Gastrocnemius medialis (tissue), 4 donors: ENCODE results near the gene HTR2A. TPM values are rescaled to one million over a fixed set of nuclear protein-coding genes. Genes with fewer than 3 reads are reported as not detected.
A peak's percentile ranks its signal among the peaks of the same experiment; 100 is the strongest.

Source experiments
- ATAC-seq, 2 donors: fragments of 150-250 bp; one replicate each; pipeline ENCODE4 v1.9.1; 2016
- DNase-seq, 2 donors: peaks; one replicate each; pipeline ENCODE4 v3.0.0-alpha.2; 2019
- H3K27ac ChIP-seq, 4 donors: fragments of 200-600 bp; sonication (generic); 1 replicate in 1 of 4; 2 replicates in 3 of 4; pipeline ENCODE4 v1.5.1; 2016 to 2018; ENCODE audit warnings: mild to moderate bottlenecking in 2 of 4, moderate library complexity in 1 of 4
- H3K27me3 ChIP-seq, 3 donors: fragments of 200-600 bp; sonication (generic) in 2 of 3; 1 replicate in 1 of 3; 2 replicates in 2 of 3; pipeline versions ENCODE4 v1.5.1 to v1.6.0; 2016 to 2019; ENCODE audit warnings: mild to moderate bottlenecking in 1 of 3, moderate library complexity in 1 of 3
- H3K36me3 ChIP-seq, 2 donors: fragments of 200-600 bp; sonication (generic) in 1 of 2; one replicate each; pipeline ENCODE4 v1.5.1; 2017 to 2018
- H3K4me1 ChIP-seq, 2 donors: fragments of 200-600 bp; sonication (generic) in 1 of 2; one replicate each; pipeline ENCODE4 v1.5.1; 2016 to 2017; ENCODE audit warnings: mild to moderate bottlenecking in 2 of 2
- H3K4me3 ChIP-seq, 4 donors: fragments of 200-600 bp; sonication (generic) in 3 of 4; 1 replicate in 1 of 4; 2 replicates in 3 of 4; pipeline ENCODE4 v1.5.1; 2016 to 2019; ENCODE audit warnings: mild to moderate bottlenecking in 2 of 4
- H3K9me3 ChIP-seq, 3 donors: fragments of 200-600 bp; sonication (generic) in 2 of 3; 1 replicate in 1 of 3; 2 replicates in 2 of 3; pipeline ENCODE4 v1.5.1; 2016 to 2019
- CTCF ChIP-seq, 5 experiments: fragments of 450-650 bp in 3 of 5; fragments of 200-600 bp in 2 of 5; sonication (generic) in 2 of 5; IDR thresholded peaks in 4 of 5; conservative IDR thresholded peaks in 1 of 5; 1 replicate in 4 of 5; 2 replicates in 1 of 5; pipeline ENCODE4 v1.5.1; 2016 to 2019; ENCODE audit warnings: antibody characterized with exemption in 5 of 5, mild to moderate bottlenecking in 3 of 5, moderate library complexity in 3 of 5
- POLR2A ChIP-seq, 2 donors: fragments of 450-650 bp; IDR thresholded peaks; one replicate each; pipeline ENCODE4 v1.6.1; 2017; ENCODE audit warnings: antibody characterized with exemption in 2 of 2, mild to moderate bottlenecking in 2 of 2, moderate library complexity in 2 of 2
- in situ Hi-C, 4 donors: fragments of 200-750 bp; cut with MboI; loops; one replicate each; pipeline versions ENCODE4 v1.15.0 to v1.8.0; 2017; ENCODE audit warnings: low sequenced_read_pairs in 4 of 4
- intact Hi-C: fragments of 100-400 bp; cut with DNase I; formaldehyde crosslinking; loops from one replicate; pipeline ENCODE4 v1.15.1; 2023; ENCODE audit warnings: low total_unique reads
- total RNA-seq, 4 donors: library from RNA; depleted of rRNA; stranded (reverse); fragments of >200 nt; gene quantifications; one replicate each; pipeline versions ENCODE4 v1.1.0 to v1.2.3, GENCODE V29; 2016

The HTR2A gene
- total RNA-seq, 4 donors from 2014 or later: 0.55 TPM; not detected in 3

- Histone ChIP-seq H3K4me1 (no peaks in the 10 kb centered on the region), H3K27ac (no peak overlapping the region), H3K9me3 (no peaks in the 10 kb centered on the region), H3K27me3 (no peaks in the 10 kb centered on the region), H3K4me3 (no peak overlapping the region), H3K36me3 (no peaks in the 10 kb centered on the region)
- in situ Hi-C loops: loop anchor here in 3 of 4 donors (5.0 to 25.0 kb wide), 3 partner anchors 928 to 940 kb away; no protein-coding TSS in a partner anchor
- TF ChIP-seq POLR2A (IDR thresholded peaks at IDR 0.05) (no peak), CTCF (IDR thresholded peaks at IDR 0.05 in 4 of 5, conservative IDR thresholded peaks at IDR 0.05 in 1 of 5) (no peak)
- no peak for ATAC-seq
- intact Hi-C loops: no loop called here
- no peak for DNase-seq
Measured at GRCh38 chr13:46834657-46835056, 62.2 kb downstream of the HTR2A start.

GRCh38 chr13:46831588-46832194 lies 65.2 kb downstream of the HTR2A start:
- H3K4me3 ChIP-seq: no peak overlapping the region
- intact Hi-C loops (loop anchor here (2.0 kb wide), 1 partner anchor 943 kb away; no protein-coding TSS in a partner anchor), in situ Hi-C loops (loop anchor here in 3 of 4 donors (5.0 to 25.0 kb wide), 3 partner anchors 931 to 943 kb away; no protein-coding TSS in a partner anchor)
- no peaks in the 10 kb centered on the region for H3K36me3 ChIP-seq
- no peak for DNase-seq
- H3K27me3 ChIP-seq: no peaks in the 10 kb centered on the region
- H3K9me3 ChIP-seq: no peaks in the 10 kb centered on the region
- no peak for TF ChIP-seq POLR2A (IDR thresholded peaks at IDR 0.05)
- TF ChIP-seq CTCF (IDR thresholded peaks at IDR 0.05 in 4 of 5, conservative IDR thresholded peaks at IDR 0.05 in 1 of 5): peak; percentile 28 to 65 (median 53)
- no peak for ATAC-seq
- no peaks in the 10 kb centered on the region for H3K4me1 ChIP-seq
- H3K27ac ChIP-seq: no peak overlapping the region

GRCh38 chr13:46830405-46831005 lies 66.3 kb downstream of the HTR2A start:
- Histone ChIP-seq H3K4me3 (no peak overlapping the region), H3K4me1 (no peaks in the 10 kb centered on the region), H3K27me3 (no peaks in the 10 kb centered on the region), H3K9me3 (no peaks in the 10 kb centered on the region), H3K36me3 (no peaks in the 10 kb centered on the region), H3K27ac (no peak overlapping the region)
- no peak for TF ChIP-seq CTCF (IDR thresholded peaks at IDR 0.05 in 4 of 5, conservative IDR thresholded peaks at IDR 0.05 in 1 of 5)
- DNase-seq (no peak), ATAC-seq (no peak)
- intact Hi-C loops: loop anchor here (2.0 kb wide), 1 partner anchor 944 kb away; no protein-coding TSS in a partner anchor
- in situ Hi-C loops: loop anchor here in 3 of 4 donors (5.0 to 25.0 kb wide), 3 partner anchors 932 to 944 kb away; no protein-coding TSS in a partner anchor

- ATAC-seq (no peak), DNase-seq (no peak)
- no peak for TF ChIP-seq POLR2A (IDR thresholded peaks at IDR 0.05)
- TF ChIP-seq CTCF (IDR thresholded peaks at IDR 0.05 in 4 of 5, conservative IDR thresholded peaks at IDR 0.05 in 1 of 5): no peak
- H3K4me3 ChIP-seq: no peak overlapping the region
- intact Hi-C loops (no loop called here), in situ Hi-C loops (no loop called here)
- no peaks in the 10 kb centered on the region for H3K27me3 ChIP-seq
- no peaks in the 10 kb centered on the region for H3K9me3 ChIP-seq
- no peak overlapping the region for H3K27ac ChIP-seq
- H3K4me1 ChIP-seq: no peaks in the 10 kb centered on the region
- H3K36me3 ChIP-seq: no peaks in the 10 kb centered on the region
Measured at GRCh38 chr13:46822551-46822950, 74.3 kb downstream of the HTR2A start.
